K562 treated with DMSO at 1 percent for 24 hours (cell line): ENCODE data around the gene CYP4V2. TPM values are rescaled to one million over a fixed set of nuclear protein-coding genes. Genes with fewer than 3 reads are reported as not detected.

Source experiments
- total RNA-seq: library from RNA; unstranded; fragments of 300-600 nt; gene quantifications from 2 replicates; pipeline ENCODE4 v1.2.3, GENCODE V29; 2022; ENCODE audit warnings: low read depth; ENCODE audit not compliant: insufficient read depth

The CYP4V2 gene
- total RNA-seq, result 6.5 and 7.4 TPM in 2 replicates

DNA sequence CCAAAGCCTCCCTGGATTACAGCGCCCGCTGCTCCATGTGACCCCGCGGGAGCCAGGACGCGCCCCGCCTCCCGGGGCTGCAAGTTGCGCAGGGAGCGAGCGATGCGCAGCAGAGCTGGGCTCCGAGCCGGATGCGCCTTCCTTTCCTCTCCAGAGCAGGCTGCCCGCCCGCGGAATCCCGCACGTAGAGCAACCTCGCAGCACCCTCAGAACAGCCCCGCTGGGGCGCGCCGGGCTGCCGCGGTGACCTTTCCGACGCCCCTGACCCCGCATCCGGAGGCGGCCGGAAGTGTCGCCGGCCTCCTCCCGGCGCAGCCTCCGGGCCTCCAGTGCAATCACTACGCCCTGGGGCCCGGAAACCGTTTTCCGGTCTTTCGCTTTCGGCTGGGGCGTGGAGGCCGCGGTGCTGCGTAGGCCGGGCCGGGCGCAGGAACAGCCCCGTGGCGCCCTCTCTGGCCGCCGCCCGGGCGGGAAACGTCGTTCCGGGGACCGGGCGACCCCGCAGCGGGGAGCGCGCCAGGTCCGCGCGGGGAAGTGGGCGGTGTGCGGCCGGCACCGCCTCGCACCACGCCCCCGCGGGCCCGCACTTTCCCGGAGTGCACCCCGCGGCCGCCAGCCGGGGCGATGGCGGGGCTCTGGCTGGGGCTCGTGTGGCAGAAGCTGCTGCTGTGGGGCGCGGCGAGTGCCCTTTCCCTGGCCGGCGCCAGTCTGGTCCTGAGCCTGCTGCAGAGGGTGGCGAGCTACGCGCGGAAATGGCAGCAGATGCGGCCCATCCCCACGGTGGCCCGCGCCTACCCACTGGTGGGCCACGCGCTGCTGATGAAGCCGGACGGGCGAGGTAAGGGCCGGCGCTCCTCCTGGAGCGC is at the start of gene CYP4V2:
CYP4V2 (plus strand) TSS at position 368 of the 866 bp plus-strand sequence; CDS start at position 625, 257 bp downstream.

GRCh38 chr4:186227221-186227620 is 35.9 kb downstream of the CYP4V2 start, which contains the start of gene KLKB1:
Gene KLKB1 (plus strand): TSS chr4:186227507. CDS start chr4:186228196, 689 bp downstream.

Other genes starting within 250 kb of the CYP4V2 start
- not detected in 2 replicates for gene TLR3, start 122.4 kb upstream of the CYP4V2 start, total RNA-seq
- not detected in 2 replicates for gene FAM149A, start 86.9 kb upstream of the CYP4V2 start, total RNA-seq
- gene KLKB1, start 35.9 kb downstream of the CYP4V2 start, total RNA-seq, result not detected in 2 replicates
- gene F11, start 74.6 kb downstream of the CYP4V2 start, total RNA-seq, result not detected in 2 replicates